ENCODE measurements around the gene PRPF6. TPM values are rescaled to one million over a fixed set of nuclear protein-coding genes. Genes with fewer than 3 reads are reported as not detected.

Gene PRPF6
- total RNA-seq, 1 donor from 2014 or later, result 71.9 TPM

DNA sequence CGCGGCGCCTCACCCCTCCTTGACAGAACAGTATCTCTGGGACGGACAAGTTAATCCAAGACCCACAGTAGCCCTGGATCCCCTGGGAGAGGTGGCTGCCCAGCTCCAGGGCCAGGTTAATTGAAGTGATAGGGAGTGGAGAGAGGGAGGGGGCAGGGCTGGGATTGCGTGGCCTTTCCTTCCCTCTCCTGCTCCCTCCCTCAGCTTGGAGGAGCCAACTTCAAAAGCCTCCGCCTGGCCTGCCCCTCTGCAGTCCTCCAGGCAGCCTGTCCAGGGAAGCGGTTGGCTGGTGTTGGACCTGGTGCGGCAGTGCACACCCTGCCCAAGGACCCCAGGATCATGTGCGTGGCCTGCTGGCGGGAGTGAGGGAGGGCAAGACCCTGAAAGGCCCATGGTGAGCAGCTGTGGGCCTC, 55.0 kb downstream of the PRPF6 start, which contains the start of gene C20orf204:
Gene C20orf204 (plus strand): TSS at position 250 of the 413 bp plus-strand sequence. CDS start 142 bp downstream, at position 392.
- Mint-ChIP-seq H3K4me3 (ENCODE audit: unreplicated experiment) (no peak within 1 kb of the TSS), H3K27me3 (ENCODE audit: unreplicated experiment) (peaks cover 7% of the 10 kb centered on the region), H3K9me3 (ENCODE audit: unreplicated experiment) (no peaks in the 10 kb centered on the region), H3K36me3 (ENCODE audit: unreplicated experiment) (peaks cover 12% of the 10 kb centered on the region), H3K4me1 (ENCODE audit: unreplicated experiment) (peaks cover 13% of the 10 kb centered on the region), H3K27ac (ENCODE audit: unreplicated experiment) (no peak within 1 kb of the TSS)
- TF ChIP-seq, protein P1, sequence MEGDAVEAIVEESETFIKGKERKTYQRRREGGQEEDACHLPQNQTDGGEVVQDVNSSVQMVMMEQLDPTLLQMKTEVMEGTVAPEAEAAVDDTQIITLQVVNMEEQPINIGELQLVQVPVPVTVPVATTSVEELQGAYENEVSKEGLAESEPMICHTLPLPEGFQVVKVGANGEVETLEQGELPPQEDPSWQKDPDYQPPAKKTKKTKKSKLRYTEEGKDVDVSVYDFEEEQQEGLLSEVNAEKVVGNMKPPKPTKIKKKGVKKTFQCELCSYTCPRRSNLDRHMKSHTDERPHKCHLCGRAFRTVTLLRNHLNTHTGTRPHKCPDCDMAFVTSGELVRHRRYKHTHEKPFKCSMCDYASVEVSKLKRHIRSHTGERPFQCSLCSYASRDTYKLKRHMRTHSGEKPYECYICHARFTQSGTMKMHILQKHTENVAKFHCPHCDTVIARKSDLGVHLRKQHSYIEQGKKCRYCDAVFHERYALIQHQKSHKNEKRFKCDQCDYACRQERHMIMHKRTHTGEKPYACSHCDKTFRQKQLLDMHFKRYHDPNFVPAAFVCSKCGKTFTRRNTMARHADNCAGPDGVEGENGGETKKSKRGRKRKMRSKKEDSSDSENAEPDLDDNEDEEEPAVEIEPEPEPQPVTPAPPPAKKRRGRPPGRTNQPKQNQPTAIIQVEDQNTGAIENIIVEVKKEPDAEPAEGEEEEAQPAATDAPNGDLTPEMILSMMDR (IDR thresholded peaks at IDR 0.05), result no peak
- no peak for DNase-seq (ENCODE audit: extremely low spot score, unreplicated experiment)

DNA sequence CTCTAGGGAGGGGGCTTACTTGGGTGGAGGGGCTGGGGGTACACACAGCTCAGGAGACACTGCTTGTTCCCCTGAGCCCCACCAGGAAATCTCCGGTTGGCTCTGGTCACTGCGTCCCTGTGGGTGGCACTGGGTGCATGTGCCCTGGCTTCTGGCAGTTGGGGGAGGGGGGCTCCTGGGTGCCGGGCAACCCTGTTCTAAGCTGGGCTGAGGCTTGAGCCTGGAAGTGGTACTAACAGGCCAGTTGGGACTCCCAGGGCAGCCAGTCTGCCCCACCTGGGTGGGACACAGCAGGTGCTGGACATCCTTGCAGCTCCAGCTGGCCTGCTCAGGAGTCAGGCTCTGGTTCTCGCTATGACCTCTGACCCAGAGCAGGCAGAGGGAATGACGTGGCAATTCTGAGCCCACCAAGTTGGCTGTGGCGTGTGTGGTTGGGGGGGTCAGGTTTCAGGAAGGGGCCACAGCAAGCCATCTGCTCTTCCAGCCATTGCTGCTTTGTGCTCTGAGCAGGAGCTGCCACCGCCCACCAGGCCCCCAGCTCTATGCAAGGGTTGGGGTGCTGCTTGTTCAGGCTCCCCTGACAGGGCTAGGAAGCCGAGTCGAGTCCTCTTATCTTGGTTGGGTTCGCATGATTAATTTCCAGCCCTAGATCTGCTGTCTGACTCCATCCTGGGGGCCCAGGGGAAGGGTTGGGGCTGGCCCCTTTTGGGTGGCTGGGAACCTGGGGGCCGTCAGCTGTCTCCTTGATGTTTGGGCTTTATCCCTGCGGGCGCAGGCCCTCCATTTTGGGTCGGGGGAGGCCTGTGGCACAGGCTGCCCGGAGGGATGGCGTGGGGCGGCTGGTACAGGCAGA, 55.6 kb downstream of the PRPF6 start:
- Mint-ChIP-seq H3K4me1 (ENCODE audit: unreplicated experiment) (peaks cover 15% of the 10 kb centered on the region), H3K27ac (ENCODE audit: unreplicated experiment) (no peak overlapping the region), H3K4me3 (ENCODE audit: unreplicated experiment) (no peak overlapping the region), H3K36me3 (ENCODE audit: unreplicated experiment) (peaks cover 9% of the 10 kb centered on the region), H3K27me3 (ENCODE audit: unreplicated experiment) (peaks cover 9% of the 10 kb centered on the region), H3K9me3 (ENCODE audit: unreplicated experiment) (no peaks in the 10 kb centered on the region)
- TF ChIP-seq, protein P1 (IDR thresholded peaks at IDR 0.05), result no peak
- no peak for DNase-seq (ENCODE audit: extremely low spot score, unreplicated experiment)

DNA sequence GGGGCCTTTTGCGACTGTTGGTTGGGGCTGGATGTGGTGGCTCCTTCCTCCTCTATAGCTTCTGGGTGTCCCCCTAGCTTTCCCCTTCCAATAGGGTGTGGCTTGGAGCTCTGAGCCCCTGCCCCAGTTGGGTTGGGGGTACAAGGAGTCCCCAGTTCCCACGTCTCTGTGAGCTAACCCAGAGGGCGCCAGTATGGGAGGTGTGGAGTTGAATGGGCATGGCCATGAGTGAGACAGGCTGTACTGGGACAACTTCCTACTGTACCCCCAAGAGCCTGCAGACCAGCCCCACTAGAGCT, 56.2 kb downstream of the PRPF6 start:
- TF ChIP-seq, protein P1 (IDR thresholded peaks at IDR 0.05), result no peak
- Mint-ChIP-seq H3K36me3 (ENCODE audit: unreplicated experiment) (peaks cover 9% of the 10 kb centered on the region), H3K27ac (ENCODE audit: unreplicated experiment) (no peak overlapping the region), H3K9me3 (ENCODE audit: unreplicated experiment) (no peaks in the 10 kb centered on the region), H3K4me1 (ENCODE audit: unreplicated experiment) (peaks cover 18% of the 10 kb centered on the region), H3K27me3 (ENCODE audit: unreplicated experiment) (peaks cover 9% of the 10 kb centered on the region), H3K4me3 (ENCODE audit: unreplicated experiment) (no peak overlapping the region)
- DNase-seq (ENCODE audit: extremely low spot score, unreplicated experiment), result no peak

DNA sequence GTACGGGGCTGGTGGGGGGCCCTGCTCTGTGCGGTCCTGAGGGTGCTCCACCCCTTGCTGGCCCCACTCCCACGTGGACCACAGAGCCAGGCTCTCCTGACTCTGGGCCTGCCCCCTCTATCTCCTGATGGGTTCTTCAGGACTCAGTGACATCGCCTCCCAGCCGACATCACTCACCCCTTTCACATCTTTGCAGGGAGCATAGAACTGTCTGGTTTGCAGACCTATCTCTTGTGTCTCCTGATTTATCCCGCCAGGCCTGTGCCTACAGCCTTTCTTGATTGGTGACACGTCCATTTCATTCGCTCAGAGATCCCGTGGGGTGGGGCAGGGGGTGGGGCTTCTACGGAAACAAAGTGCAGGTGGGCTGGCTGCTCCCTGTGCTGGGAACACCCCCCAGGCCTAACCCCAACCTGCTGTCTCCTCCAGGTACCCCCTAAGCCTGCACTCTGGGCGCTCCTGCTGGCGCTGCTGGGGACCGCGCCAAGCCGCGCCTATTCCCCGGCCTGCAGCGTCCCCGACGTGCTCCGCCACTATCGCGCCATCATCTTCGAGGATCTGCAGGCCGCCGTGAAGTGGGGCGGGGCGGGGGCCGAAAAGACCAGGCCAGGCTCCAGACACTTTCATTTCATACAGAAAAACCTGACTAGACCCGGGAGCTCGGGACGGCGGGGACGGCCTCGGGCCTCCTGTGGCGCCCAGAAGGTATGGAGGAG, 56.7 kb downstream of the PRPF6 start:
- DNase-seq (ENCODE audit: extremely low spot score, unreplicated experiment), result no peak
- H3K27ac Mint-ChIP-seq (ENCODE audit: unreplicated experiment), result no peak overlapping the region
- H3K4me3 Mint-ChIP-seq (ENCODE audit: unreplicated experiment), result peak overlapping the region; percentile 44
- peaks cover 9% of the 10 kb centered on the region for H3K27me3 Mint-ChIP-seq (ENCODE audit: unreplicated experiment)
- peaks cover 19% of the 10 kb centered on the region for H3K4me1 Mint-ChIP-seq (ENCODE audit: unreplicated experiment)
- TF ChIP-seq, protein P1 (IDR thresholded peaks at IDR 0.05), result no peak
- peaks cover 6% of the 10 kb centered on the region for H3K36me3 Mint-ChIP-seq (ENCODE audit: unreplicated experiment)
- H3K9me3 Mint-ChIP-seq (ENCODE audit: unreplicated experiment), result no peaks in the 10 kb centered on the region

DNA sequence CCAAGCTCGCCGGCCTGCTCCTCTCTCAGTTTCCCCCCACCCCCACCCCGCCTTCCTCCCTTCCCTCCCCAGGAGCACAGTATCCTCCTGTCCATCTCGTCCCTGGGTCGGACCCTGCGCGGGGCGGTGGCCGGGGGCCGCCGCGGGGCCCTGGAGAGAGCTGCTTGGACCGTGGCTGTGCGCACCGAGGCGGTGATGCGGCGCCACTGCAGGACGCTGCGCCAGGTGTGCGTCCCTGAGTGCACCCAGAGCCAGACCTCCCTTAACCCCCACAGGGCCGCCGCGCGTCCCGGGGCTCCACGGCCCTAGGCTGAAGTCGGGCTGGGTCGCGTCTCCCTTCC, 57.3 kb downstream of the PRPF6 start:
- H3K4me1 Mint-ChIP-seq (ENCODE audit: unreplicated experiment), result peaks cover 19% of the 10 kb centered on the region
- TF ChIP-seq, protein P1 (IDR thresholded peaks at IDR 0.05), result no peak
- no peaks in the 10 kb centered on the region for H3K9me3 Mint-ChIP-seq (ENCODE audit: unreplicated experiment)
- peaks cover 9% of the 10 kb centered on the region for H3K27me3 Mint-ChIP-seq (ENCODE audit: unreplicated experiment)
- no peak overlapping the region for H3K4me3 Mint-ChIP-seq (ENCODE audit: unreplicated experiment)
- no peak for DNase-seq (ENCODE audit: extremely low spot score, unreplicated experiment)
- no peak overlapping the region for H3K27ac Mint-ChIP-seq (ENCODE audit: unreplicated experiment)
- peaks cover 6% of the 10 kb centered on the region for H3K36me3 Mint-ChIP-seq (ENCODE audit: unreplicated experiment)
